Ishikawa (cell line): ENCODE results near the gene ADCY5.

Experiments used
- CEBPB ChIP-seq: IDR thresholded peaks from 2 replicates; pipeline ENCODE4 v1.6.1; 2012
- CREB1 ChIP-seq: IDR thresholded peaks from 2 replicates; pipeline ENCODE4 v1.6.1; 2012; ENCODE audit warnings: low read depth
- EGR1 ChIP-seq: IDR thresholded peaks from 2 replicates; pipeline ENCODE4 v1.6.1; 2012
- EP300 ChIP-seq: IDR thresholded peaks from 2 replicates; pipeline ENCODE4 v1.6.1; 2012; ENCODE audit warnings: borderline replicate concordance
- FOXM1 ChIP-seq: IDR thresholded peaks from 2 replicates; pipeline ENCODE4 v1.6.1; 2012; ENCODE audit warnings: low read depth, borderline replicate concordance
- NFIC ChIP-seq: IDR thresholded peaks from 2 replicates; pipeline ENCODE4 v1.6.1; 2012
- RAD21 ChIP-seq: IDR thresholded peaks from 2 replicates; pipeline ENCODE4 v1.6.1; 2012; ENCODE audit warnings: low read depth
- REST ChIP-seq: IDR thresholded peaks from 2 replicates; pipeline ENCODE4 v1.6.1; 2012; ENCODE audit warnings: low read depth, mild to moderate bottlenecking
- TAF1 ChIP-seq: IDR thresholded peaks from 2 replicates; pipeline ENCODE4 v1.6.1; 2012; ENCODE audit warnings: low read depth, mild to moderate bottlenecking
- TCF12 ChIP-seq: IDR thresholded peaks from 2 replicates; pipeline ENCODE4 v1.6.1; 2012; ENCODE audit warnings: low read depth
- TEAD4 ChIP-seq: IDR thresholded peaks from 2 replicates; pipeline ENCODE4 v1.6.1; 2012
- USF1 ChIP-seq: IDR thresholded peaks from 2 replicates; pipeline ENCODE4 v1.6.1; 2012
- YY1 ChIP-seq: IDR thresholded peaks from 2 replicates; pipeline ENCODE4 v1.6.1; 2012; ENCODE audit warnings: low read depth
- ZBTB7A ChIP-seq: IDR thresholded peaks from 2 replicates; pipeline ENCODE4 v1.6.1; 2012; ENCODE audit warnings: low read depth
- TF ChIP-seq, protein P1 (sequence below): IDR thresholded peaks from 2 replicates; pipeline ENCODE4 v1.6.1; 2012

Gene ADCY5

DNA sequence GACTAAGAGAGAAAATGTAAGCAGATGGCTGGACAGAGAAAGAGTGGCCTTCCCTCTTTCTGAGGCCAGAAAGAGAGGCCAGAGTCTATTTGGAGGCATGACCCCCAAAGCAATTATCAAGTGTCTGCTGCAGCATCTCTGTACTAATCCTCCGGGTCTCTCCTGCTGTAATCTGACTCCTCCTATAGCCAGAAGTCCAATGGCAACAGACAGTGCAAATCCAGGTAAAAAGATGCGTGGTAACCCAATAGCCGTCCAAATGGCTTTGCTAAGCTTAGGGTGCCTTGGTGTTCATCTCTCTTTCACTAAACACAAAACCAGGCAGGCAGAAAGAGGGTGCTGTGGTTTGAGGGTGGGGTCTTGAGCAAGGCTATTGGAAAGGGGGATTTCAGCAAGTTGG lies 91.6 kb downstream of the ADCY5 start:
- TF ChIP-seq YY1: no peak
- no peak for TF ChIP-seq ZBTB7A
- TF ChIP-seq TCF12: no peak
- TF ChIP-seq USF1: no peak

DNA sequence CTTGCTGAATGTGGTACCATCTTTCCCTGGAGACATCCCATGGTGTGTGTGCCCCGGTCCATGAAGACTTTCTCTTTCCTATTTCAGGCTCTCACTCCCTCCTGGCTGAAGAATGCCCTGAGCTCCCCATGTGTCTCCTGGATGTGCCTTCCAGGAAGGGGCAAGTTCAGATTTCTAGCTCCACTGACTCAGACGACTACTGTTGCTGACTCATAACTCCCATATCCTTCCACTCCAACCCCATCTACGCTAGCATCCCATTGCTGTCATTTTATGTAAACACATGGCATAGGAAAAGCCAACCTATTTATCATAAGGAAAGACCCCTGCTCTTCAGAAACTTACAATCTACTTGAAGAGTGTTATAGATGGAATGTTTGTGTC lies 95.0 kb downstream of the ADCY5 start:
- TF ChIP-seq USF1: no peak

GRCh38 chr3:123353227-123353849 lies 95.6 kb downstream of the ADCY5 start:
- TF ChIP-seq CEBPB (no peak), TEAD4 (no peak), NFIC (no peak), ZBTB7A (no peak)

GRCh38 chr3:123352134-123352554 lies 96.7 kb downstream of the ADCY5 start:
- TF ChIP-seq ZBTB7A (peak; percentile 79; the same call in 1 of the 2 replicates), EGR1 (no peak), RAD21 (peak; percentile 6; the same call in 1 of the 2 replicates), EP300 (peak; percentile 77; the same call in 1 of the 2 replicates), CEBPB (no peak), TEAD4 (peak; percentile 93), USF1 (0 out of 2 replicates have a peak, but pooled peaks have one; percentile 2), TCF12 (peak; percentile 90), TAF1 (no peak), FOXM1 (peak; percentile 45; the same call in 1 of the 2 replicates), NFIC (peak; percentile 92)

GRCh38 chr3:123351501-123351900 lies 97.4 kb downstream of the ADCY5 start:
- no peak for TF ChIP-seq FOXM1
- TF ChIP-seq TCF12: no peak
- TF ChIP-seq TEAD4: no peak
- no peak for TF ChIP-seq CREB1
- no peak for TF ChIP-seq NFIC
- no peak for TF ChIP-seq TAF1
- no peak for TF ChIP-seq USF1
- no peak for TF ChIP-seq ZBTB7A
- no peak for TF ChIP-seq RAD21
- no peak for TF ChIP-seq REST

GRCh38 chr3:123350971-123351370 lies 97.9 kb downstream of the ADCY5 start:
- no peak for TF ChIP-seq EP300
- TF ChIP-seq, protein P1, sequence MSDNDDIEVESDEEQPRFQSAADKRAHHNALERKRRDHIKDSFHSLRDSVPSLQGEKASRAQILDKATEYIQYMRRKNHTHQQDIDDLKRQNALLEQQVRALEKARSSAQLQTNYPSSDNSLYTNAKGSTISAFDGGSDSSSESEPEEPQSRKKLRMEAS: no peak
- TF ChIP-seq RAD21: no peak
- TF ChIP-seq CREB1: no peak
- TF ChIP-seq REST: no peak
- TF ChIP-seq CEBPB: no peak
- no peak for TF ChIP-seq TAF1
- TF ChIP-seq ZBTB7A: no peak
- no peak for TF ChIP-seq TCF12
- no peak for TF ChIP-seq YY1
